ENCODE measurements around the gene AR. TPM values are rescaled to one million over a fixed set of nuclear protein-coding genes. Genes with fewer than 3 reads are reported as not detected.

The AR gene
- total and polyA plus RNA-seq, 2 donors (not counting 1 experiment from before 2014, with no cell fraction given), result not detected

- H3K27ac ChIP-seq (ENCODE audit: low read length in 2 of 2), result no peak overlapping the region
- H3K4me3 ChIP-seq (ENCODE audit: control extremely low read depth in 1 of 5, extremely low read depth in 1 of 5, insufficient read depth in 1 of 5, low read depth in 2 of 5, low read length in 4 of 5), result no peak overlapping the region
- no peaks in the 10 kb centered on the region for H3K79me2 ChIP-seq (ENCODE audit: control insufficient read depth, insufficient read depth, low read length)
- no peak overlapping the region for H2AFZ ChIP-seq (ENCODE audit: insufficient read depth, low read depth, low read length, poor library complexity, severe bottlenecking)
- TF ChIP-seq CTCF (IDR thresholded peaks at IDR 0.05) (no peak), EZH2 (IDR thresholded peaks at IDR 0.05; ENCODE audit: borderline replicate concordance, insufficient read depth, low read depth, low read length, poor library complexity, severe bottlenecking) (no peak)
- ATAC-seq (ENCODE audit: low read depth), result no peak
- CTCF ChIA-PET, result no interaction called here
- no peaks in the 10 kb centered on the region for H3K27me3 ChIP-seq (replicated peaks in 1 of 4; ENCODE audit: control extremely low read depth in 1 of 4, control insufficient read depth in 3 of 4, insufficient read depth in 4 of 4, low read length in 3 of 4)
- H4K20me1 ChIP-seq (ENCODE audit: control insufficient read depth, insufficient read depth, low read length, poor library complexity, severe bottlenecking), result no peaks in the 10 kb centered on the region
- no peak for DNase-seq
- Mint-ChIP-seq H3K4me3 (no peak overlapping the region), H3K4me1 (no peaks in the 10 kb centered on the region), H3K9me3 (ENCODE audit: insufficient read depth) (no peaks in the 10 kb centered on the region), H3K27ac (no peak overlapping the region), H3K27me3 (no peaks in the 10 kb centered on the region)
- H3K36me3 ChIP-seq (replicated peaks in 1 of 2; ENCODE audit: control extremely low read depth in 1 of 2, control insufficient read depth in 1 of 2, extremely low read depth in 1 of 2, insufficient read depth in 2 of 2, low read length in 1 of 2), result no peaks in the 10 kb centered on the region
- no peaks in the 10 kb centered on the region for H3K4me1 ChIP-seq (ENCODE audit: control insufficient read depth in 2 of 2, insufficient read depth in 2 of 2, low read length in 2 of 2)
- H3K9ac ChIP-seq (ENCODE audit: low read length), result no peak overlapping the region
- intact Hi-C loops (cut with micrococcal nuclease), result no loop called here
- H3K9me3 ChIP-seq (ENCODE audit: control extremely low read depth in 1 of 3, control insufficient read depth in 2 of 3, insufficient read depth in 1 of 3, low read length in 2 of 3), result no peaks in the 10 kb centered on the region
- no peak overlapping the region for H3K4me2 ChIP-seq (replicated peaks; ENCODE audit: low read depth, low read length, poor library complexity, severe bottlenecking)
- 80% methylated on average over 1 of the region's 4 CpGs for WGBS (ENCODE audit: insufficient coverage)
- POLR2A ChIA-PET, result no interaction called here
These were observed 140.3 kb downstream of the AR start for GRCh38 chrX:67684136-67684535.

GRCh38 chrX:67692246-67692645 lies 148.4 kb downstream of the AR start:
- no peaks in the 10 kb centered on the region for H3K79me2 ChIP-seq (ENCODE audit: control insufficient read depth, insufficient read depth, low read length)
- TF ChIP-seq CTCF (IDR thresholded peaks at IDR 0.05) (no peak), EZH2 (IDR thresholded peaks at IDR 0.05; ENCODE audit: borderline replicate concordance, insufficient read depth, low read depth, low read length, poor library complexity, severe bottlenecking) (no peak)

More at GRCh38 chrX:67692246-67692645, 148.4 kb downstream of the AR start:
- H3K9ac ChIP-seq (ENCODE audit: low read length), result no peak overlapping the region
- no peak overlapping the region for H3K4me3 ChIP-seq (ENCODE audit: control extremely low read depth in 1 of 5, extremely low read depth in 1 of 5, insufficient read depth in 1 of 5, low read depth in 2 of 5, low read length in 4 of 5)
- H2AFZ ChIP-seq (ENCODE audit: insufficient read depth, low read depth, low read length, poor library complexity, severe bottlenecking), result no peak overlapping the region
- POLR2A ChIA-PET, result no interaction called here
- Mint-ChIP-seq H3K9me3 (ENCODE audit: insufficient read depth) (no peaks in the 10 kb centered on the region), H3K27me3 (no peaks in the 10 kb centered on the region), H3K27ac (no peak overlapping the region), H3K4me1 (no peaks in the 10 kb centered on the region), H3K4me3 (no peak overlapping the region)
- H3K4me2 ChIP-seq (replicated peaks; ENCODE audit: low read depth, low read length, poor library complexity, severe bottlenecking), result no peak overlapping the region
- H3K4me1 ChIP-seq (ENCODE audit: control insufficient read depth in 2 of 2, insufficient read depth in 2 of 2, low read length in 2 of 2), result no peaks in the 10 kb centered on the region
- no peak for DNase-seq
- no peak overlapping the region for H3K27ac ChIP-seq (ENCODE audit: low read length in 2 of 2)
- intact Hi-C loops (cut with micrococcal nuclease), result no loop called here
- no peaks in the 10 kb centered on the region for H3K9me3 ChIP-seq (ENCODE audit: control extremely low read depth in 1 of 3, control insufficient read depth in 2 of 3, insufficient read depth in 1 of 3, low read length in 2 of 3)
- no peaks in the 10 kb centered on the region for H4K20me1 ChIP-seq (ENCODE audit: control insufficient read depth, insufficient read depth, low read length, poor library complexity, severe bottlenecking)
- no peak for ATAC-seq (ENCODE audit: low read depth)
- no peaks in the 10 kb centered on the region for H3K36me3 ChIP-seq (replicated peaks in 1 of 2; ENCODE audit: control extremely low read depth in 1 of 2, control insufficient read depth in 1 of 2, extremely low read depth in 1 of 2, insufficient read depth in 2 of 2, low read length in 1 of 2)
- CTCF ChIA-PET, result no interaction called here
- no peaks in the 10 kb centered on the region for H3K27me3 ChIP-seq (replicated peaks in 1 of 4; ENCODE audit: control extremely low read depth in 1 of 4, control insufficient read depth in 3 of 4, insufficient read depth in 4 of 4, low read length in 3 of 4)

Measured in B cell (primary cell).